Ovary (tissue), 3 donors: Measurements from ENCODE around the gene NF1.

Experiments
- EP300 ChIP-seq: sonication (generic); formaldehyde crosslinking; IDR thresholded peaks from one replicate; pipeline ENCODE4 v1.6.1; 2017; ENCODE audit warnings: antibody characterized with exemption
- TF ChIP-seq, protein P1 (sequence below), 3 donors: fragments of 450-650 bp in 2 of 3; fragments of 200-600 bp in 1 of 3; IDR thresholded peaks; one replicate each; pipeline versions ENCODE4 v1.5.1 to v1.8.0; 2016 to 2022; ENCODE audit warnings: antibody characterized with exemption in 3 of 3, mild to moderate bottlenecking in 1 of 3
- donor health status: DM: no; HTN: no; CAD: no.

DNA sequence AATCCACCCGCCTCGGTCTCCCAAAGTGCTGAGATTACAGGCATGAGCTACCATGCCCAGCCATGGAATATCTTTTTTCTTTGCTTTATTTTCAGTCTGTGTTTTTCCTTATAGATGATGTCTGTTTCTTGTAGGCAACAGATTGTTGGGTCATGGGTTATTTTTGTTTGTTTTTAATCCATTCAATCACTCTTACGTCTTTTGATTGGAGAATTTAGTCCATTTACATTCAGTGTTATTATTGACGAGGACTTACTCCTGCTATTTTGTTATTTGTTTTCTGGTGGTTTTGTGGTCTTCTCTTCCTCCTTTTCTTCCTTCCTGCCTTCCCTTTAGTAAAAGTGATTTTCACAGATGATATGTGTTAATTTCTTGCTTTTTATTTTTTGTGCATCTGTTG lies 146.3 kb downstream of the NF1 start:
- no peak for TF ChIP-seq EP300
- TF ChIP-seq, protein P1, sequence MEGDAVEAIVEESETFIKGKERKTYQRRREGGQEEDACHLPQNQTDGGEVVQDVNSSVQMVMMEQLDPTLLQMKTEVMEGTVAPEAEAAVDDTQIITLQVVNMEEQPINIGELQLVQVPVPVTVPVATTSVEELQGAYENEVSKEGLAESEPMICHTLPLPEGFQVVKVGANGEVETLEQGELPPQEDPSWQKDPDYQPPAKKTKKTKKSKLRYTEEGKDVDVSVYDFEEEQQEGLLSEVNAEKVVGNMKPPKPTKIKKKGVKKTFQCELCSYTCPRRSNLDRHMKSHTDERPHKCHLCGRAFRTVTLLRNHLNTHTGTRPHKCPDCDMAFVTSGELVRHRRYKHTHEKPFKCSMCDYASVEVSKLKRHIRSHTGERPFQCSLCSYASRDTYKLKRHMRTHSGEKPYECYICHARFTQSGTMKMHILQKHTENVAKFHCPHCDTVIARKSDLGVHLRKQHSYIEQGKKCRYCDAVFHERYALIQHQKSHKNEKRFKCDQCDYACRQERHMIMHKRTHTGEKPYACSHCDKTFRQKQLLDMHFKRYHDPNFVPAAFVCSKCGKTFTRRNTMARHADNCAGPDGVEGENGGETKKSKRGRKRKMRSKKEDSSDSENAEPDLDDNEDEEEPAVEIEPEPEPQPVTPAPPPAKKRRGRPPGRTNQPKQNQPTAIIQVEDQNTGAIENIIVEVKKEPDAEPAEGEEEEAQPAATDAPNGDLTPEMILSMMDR (IDR thresholded peaks at IDR 0.05) = no peak
